NCI-H345 treated with DMSO at 0.1 percent for 48 hours (cell line): Measurements from ENCODE around the gene PRR11.
"Not testable (repeated sequence)": the region's sequence is repeated elsewhere in the genome, so short reads cannot be mapped to it uniquely, and the experiment has no call there.

Experiments used
- DNase-seq: peaks from one replicate; lab custom pipeline; 2025; ENCODE audit not compliant: unreplicated experiment; lab: John Stamatoyannopoulos, UW

PRR11 gene

GRCh38 chr17:59219370-59219769 is 63.8 kb downstream of the PRR11 start:
- no peak for DNase-seq

- DNase-seq, result no peak
Observed at GRCh38 chr17:59219992-59220327, 64.4 kb downstream of the PRR11 start.

GRCh38 chr17:59220328-59221158 is 65.0 kb downstream of the PRR11 start, which contains the start of gene GDPD1:
Gene GDPD1 (plus strand): TSS chr17:59220511. CDS start chr17:59220610, 99 bp downstream.
- peak; percentile 92 for DNase-seq

GRCh38 chr17:59221159-59221847 is 65.8 kb downstream of the PRR11 start:
- DNase-seq, result no peak

GRCh38 chr17:59223813-59224212 is 68.3 kb downstream of the PRR11 start:
- DNase-seq, result no peak

GRCh38 chr17:59228588-59228987 is 73.0 kb downstream of the PRR11 start:
- not testable (repeated sequence) for DNase-seq

- no peak for DNase-seq
Observed at GRCh38 chr17:59230764-59231163, 75.2 kb downstream of the PRR11 start.

- no peak for DNase-seq
Observed at GRCh38 chr17:59234631-59235030, 79.1 kb downstream of the PRR11 start.

GRCh38 chr17:59238906-59239305 is 83.4 kb downstream of the PRR11 start:
- DNase-seq, result no peak

GRCh38 chr17:59244081-59244480 is 88.5 kb downstream of the PRR11 start:
- DNase-seq, result no peak
